ENCODE measurements around the gene KCNK15.

Gene KCNK15

GRCh38 chr20:44733341-44734069, 12.2 kb upstream of the KCNK15 start:
- no peak for TF ChIP-seq EZH2phosphoT487 (IDR thresholded peaks at IDR 0.05; ENCODE audit: borderline replicate concordance)
- TF ChIP-seq, protein P1, sequence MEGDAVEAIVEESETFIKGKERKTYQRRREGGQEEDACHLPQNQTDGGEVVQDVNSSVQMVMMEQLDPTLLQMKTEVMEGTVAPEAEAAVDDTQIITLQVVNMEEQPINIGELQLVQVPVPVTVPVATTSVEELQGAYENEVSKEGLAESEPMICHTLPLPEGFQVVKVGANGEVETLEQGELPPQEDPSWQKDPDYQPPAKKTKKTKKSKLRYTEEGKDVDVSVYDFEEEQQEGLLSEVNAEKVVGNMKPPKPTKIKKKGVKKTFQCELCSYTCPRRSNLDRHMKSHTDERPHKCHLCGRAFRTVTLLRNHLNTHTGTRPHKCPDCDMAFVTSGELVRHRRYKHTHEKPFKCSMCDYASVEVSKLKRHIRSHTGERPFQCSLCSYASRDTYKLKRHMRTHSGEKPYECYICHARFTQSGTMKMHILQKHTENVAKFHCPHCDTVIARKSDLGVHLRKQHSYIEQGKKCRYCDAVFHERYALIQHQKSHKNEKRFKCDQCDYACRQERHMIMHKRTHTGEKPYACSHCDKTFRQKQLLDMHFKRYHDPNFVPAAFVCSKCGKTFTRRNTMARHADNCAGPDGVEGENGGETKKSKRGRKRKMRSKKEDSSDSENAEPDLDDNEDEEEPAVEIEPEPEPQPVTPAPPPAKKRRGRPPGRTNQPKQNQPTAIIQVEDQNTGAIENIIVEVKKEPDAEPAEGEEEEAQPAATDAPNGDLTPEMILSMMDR (conservative IDR thresholded peaks at IDR 0.05; ENCODE audit: low read length): peak; percentile 85
- no peaks in the 10 kb centered on the region for H3K79me2 ChIP-seq (ENCODE audit: insufficient read depth, low read length)
- H3K4me1 ChIP-seq (ENCODE audit: insufficient read depth, low read length, poor library complexity, severe bottlenecking): peaks cover 14% of the 10 kb centered on the region
- H3K4me3 ChIP-seq (ENCODE audit: low read length, poor library complexity, severe bottlenecking): no peak overlapping the region
- no peak overlapping the region for H3K9ac ChIP-seq (ENCODE audit: low read depth, low read length, poor library complexity, severe bottlenecking)
- no peaks in the 10 kb centered on the region for H3K9me2 ChIP-seq (replicated peaks; ENCODE audit: low read depth, low read length)
- no peak overlapping the region for H3K4me2 ChIP-seq (ENCODE audit: low read depth, low read length, poor library complexity, severe bottlenecking)
- no peaks in the 10 kb centered on the region for H3K9me3 ChIP-seq (ENCODE audit: insufficient read depth, low read depth, low read length)
- H3F3A ChIP-seq (ENCODE audit: low read depth): no peaks in the 10 kb centered on the region
- H3K27me3 ChIP-seq (ENCODE audit: insufficient read depth, low read length, poor library complexity, severe bottlenecking): no peaks in the 10 kb centered on the region
- H2AFZ ChIP-seq (ENCODE audit: low read length): no peak overlapping the region
- H3K36me3 ChIP-seq (ENCODE audit: insufficient read depth, low read length): no peaks in the 10 kb centered on the region
- no peaks in the 10 kb centered on the region for H4K20me1 ChIP-seq (ENCODE audit: insufficient read depth, low read length, poor library complexity, severe bottlenecking)

DNA sequence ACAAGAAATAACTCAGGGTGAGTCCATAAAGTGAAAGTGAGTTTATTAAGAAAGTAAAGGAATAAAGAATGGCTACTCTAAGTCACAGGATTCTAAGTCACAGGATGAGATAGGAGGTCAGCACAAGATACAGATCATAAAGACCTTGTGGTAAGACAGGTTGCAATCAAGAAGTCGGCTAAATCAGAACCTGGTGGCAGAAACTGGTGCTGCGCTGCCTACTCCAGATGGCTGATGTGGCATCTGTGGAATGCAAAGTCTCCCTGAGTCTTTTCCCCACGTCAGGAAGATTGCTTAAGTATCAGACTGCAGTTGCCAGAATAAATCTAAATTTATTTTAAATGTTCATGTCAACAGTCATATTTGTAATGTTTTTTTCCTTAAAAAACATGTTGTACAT, 10.7 kb upstream of the KCNK15 start:
- no peak overlapping the region for H3K4me2 ChIP-seq (ENCODE audit: low read depth, low read length, poor library complexity, severe bottlenecking)

DNA sequence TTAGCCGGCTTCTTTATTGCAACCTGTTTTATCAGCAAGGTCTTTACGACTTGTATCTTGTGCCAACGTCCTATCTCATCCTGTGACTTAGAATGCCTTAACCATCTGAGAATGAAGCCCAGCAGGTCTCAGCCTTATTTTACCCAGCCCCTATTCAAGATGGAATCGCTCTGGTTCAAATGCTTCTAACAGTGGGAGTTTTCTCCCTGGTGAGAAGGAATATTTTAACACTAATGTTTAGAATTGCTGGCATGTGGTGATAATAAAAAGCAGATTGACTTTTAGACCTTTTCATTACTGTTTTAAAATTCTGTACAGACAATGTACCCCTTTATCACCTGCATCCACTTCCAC, 9.9 kb upstream of the KCNK15 start:
- TF ChIP-seq, protein P1 (conservative IDR thresholded peaks at IDR 0.05; ENCODE audit: low read length): no peak
- TF ChIP-seq EZH2phosphoT487 (IDR thresholded peaks at IDR 0.05; ENCODE audit: borderline replicate concordance): no peak
- H3K9me3 ChIP-seq (ENCODE audit: insufficient read depth, low read depth, low read length): no peaks in the 10 kb centered on the region
- no peaks in the 10 kb centered on the region for H3K79me2 ChIP-seq (ENCODE audit: insufficient read depth, low read length)
- H3K9me2 ChIP-seq (replicated peaks; ENCODE audit: low read depth, low read length): no peaks in the 10 kb centered on the region
- H3K9ac ChIP-seq (ENCODE audit: low read depth, low read length, poor library complexity, severe bottlenecking): no peak overlapping the region
- peaks cover under 1% of the 10 kb centered on the region for H3K27me3 ChIP-seq (ENCODE audit: insufficient read depth, low read length, poor library complexity, severe bottlenecking)
- H4K20me1 ChIP-seq (ENCODE audit: insufficient read depth, low read length, poor library complexity, severe bottlenecking): no peaks in the 10 kb centered on the region
- H2AFZ ChIP-seq (ENCODE audit: low read length): no peak overlapping the region
- no peaks in the 10 kb centered on the region for H3F3A ChIP-seq (ENCODE audit: low read depth)
- no peaks in the 10 kb centered on the region for H3K36me3 ChIP-seq (ENCODE audit: insufficient read depth, low read length)
- peak overlapping the region; percentile 81 for H3K4me2 ChIP-seq (ENCODE audit: low read depth, low read length, poor library complexity, severe bottlenecking)
- H3K4me1 ChIP-seq (ENCODE audit: insufficient read depth, low read length, poor library complexity, severe bottlenecking): peaks cover 9% of the 10 kb centered on the region
- peak overlapping the region; percentile 47 for H3K4me3 ChIP-seq (ENCODE audit: low read length, poor library complexity, severe bottlenecking)

More for the DNA sequence above, 10.7 kb upstream of the KCNK15 start:
- H4K20me1 ChIP-seq (ENCODE audit: insufficient read depth, low read length, poor library complexity, severe bottlenecking): no peaks in the 10 kb centered on the region
- H3K9me2 ChIP-seq (replicated peaks; ENCODE audit: low read depth, low read length): no peaks in the 10 kb centered on the region
- no peak overlapping the region for H3K4me3 ChIP-seq (ENCODE audit: low read length, poor library complexity, severe bottlenecking)
- TF ChIP-seq, protein P1 (conservative IDR thresholded peaks at IDR 0.05; ENCODE audit: low read length): peak; percentile 19; the same call in 1 of the 2 replicates
- no peak for TF ChIP-seq EZH2phosphoT487 (IDR thresholded peaks at IDR 0.05; ENCODE audit: borderline replicate concordance)
- peaks cover 9% of the 10 kb centered on the region for H3K4me1 ChIP-seq (ENCODE audit: insufficient read depth, low read length, poor library complexity, severe bottlenecking)
- no peaks in the 10 kb centered on the region for H3K79me2 ChIP-seq (ENCODE audit: insufficient read depth, low read length)
- no peaks in the 10 kb centered on the region for H3K27me3 ChIP-seq (ENCODE audit: insufficient read depth, low read length, poor library complexity, severe bottlenecking)
- no peak overlapping the region for H2AFZ ChIP-seq (ENCODE audit: low read length)
- no peaks in the 10 kb centered on the region for H3K36me3 ChIP-seq (ENCODE audit: insufficient read depth, low read length)
- no peak overlapping the region for H3K9ac ChIP-seq (ENCODE audit: low read depth, low read length, poor library complexity, severe bottlenecking)
- H3K9me3 ChIP-seq (ENCODE audit: insufficient read depth, low read depth, low read length): no peaks in the 10 kb centered on the region
- H3F3A ChIP-seq (ENCODE audit: low read depth): no peaks in the 10 kb centered on the region
